HG03135 (cell line): Measurements from ENCODE around the gene VCL.
"Not testable (repeated sequence)": the region's sequence is repeated elsewhere in the genome, so short reads cannot be mapped to it uniquely, and the experiment has no call there.

Experiments
- ATAC-seq: cut with Tn5 transposase; IDR thresholded peaks from one replicate; pipeline ENCODE4 v1.9.1; 2021; ENCODE audit warnings: mild to moderate bottlenecking, moderate library complexity; ENCODE audit not compliant: unreplicated experiment

VCL gene

DNA sequence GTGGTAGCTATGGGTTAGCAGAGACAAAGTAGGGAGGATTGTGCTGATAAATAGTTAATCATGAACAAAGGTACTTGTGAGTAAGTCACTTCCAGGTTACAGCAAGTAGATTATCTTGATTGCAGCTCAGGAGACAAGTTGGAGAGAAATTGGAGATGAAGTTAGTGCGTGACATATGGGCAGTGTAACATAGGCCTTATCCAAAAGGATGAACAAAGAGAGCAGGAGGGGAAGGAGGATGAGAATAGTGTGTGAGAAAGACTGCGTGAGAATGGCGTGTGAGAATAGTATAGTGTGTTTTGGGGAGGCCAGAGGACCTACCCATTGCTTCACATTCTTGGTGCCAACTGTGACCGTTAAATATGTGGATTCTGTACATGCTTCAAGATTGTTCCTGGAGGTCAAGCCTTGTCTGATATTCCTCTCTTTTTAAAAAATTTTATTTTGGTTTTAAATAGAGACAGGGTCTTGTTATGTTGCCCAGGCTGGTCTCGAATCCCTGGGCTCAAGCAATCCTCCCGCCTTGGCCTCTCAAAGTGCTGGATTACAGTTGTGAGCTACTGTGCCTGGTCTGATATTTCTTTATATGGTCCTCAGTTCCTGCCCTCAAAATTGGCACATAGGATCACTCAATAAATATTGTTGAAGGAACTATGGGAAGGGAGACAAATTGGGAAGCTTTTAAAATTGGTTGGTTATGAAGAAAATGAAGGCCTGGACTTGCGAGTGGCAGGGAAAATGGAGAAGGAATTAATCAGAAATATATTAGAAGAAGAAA lies 3.2 kb downstream of the VCL start:
- no peak for ATAC-seq

DNA sequence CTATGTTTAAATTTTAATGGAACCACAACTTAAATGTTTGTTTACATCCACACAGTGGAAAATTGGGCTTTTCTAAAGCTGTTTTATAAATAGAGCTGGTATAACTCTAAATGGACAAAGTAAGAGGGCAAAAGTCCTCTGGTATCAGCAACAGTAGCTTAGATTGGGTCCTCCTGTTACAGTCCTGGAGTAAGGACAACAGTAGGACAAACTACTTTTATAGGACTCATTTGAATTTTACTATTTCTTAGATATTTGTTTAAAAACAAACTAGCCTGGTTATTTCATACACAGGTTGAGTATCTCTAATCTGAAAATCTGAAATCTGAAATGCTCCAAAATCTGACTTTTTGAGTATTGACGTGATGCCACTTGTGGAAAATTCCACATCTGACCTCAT lies 8.4 kb downstream of the VCL start:
- no peak for ATAC-seq

DNA sequence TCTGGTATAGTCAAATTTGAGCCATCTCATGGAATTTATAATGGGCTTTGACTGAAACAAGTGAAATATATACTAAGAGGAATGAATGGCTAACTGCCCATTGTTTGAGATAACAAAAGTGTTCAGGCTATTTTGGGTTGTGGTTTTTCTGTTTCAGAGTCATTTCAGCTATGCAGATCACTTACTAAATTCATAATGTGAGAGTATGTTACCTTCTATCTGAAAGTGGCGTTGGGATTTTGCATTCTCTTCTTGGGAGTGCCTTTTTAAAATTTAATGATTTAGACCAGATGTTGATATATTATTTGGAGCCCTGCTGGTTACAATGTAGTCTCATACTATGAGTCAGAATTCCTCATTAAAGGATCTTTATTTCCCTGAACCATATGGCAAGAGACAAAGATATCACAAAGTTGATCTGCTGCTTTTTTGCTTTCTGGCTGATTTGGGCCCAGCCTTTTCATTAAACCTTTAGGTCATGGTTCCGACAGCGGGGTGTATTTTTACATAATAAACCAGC lies 10.4 kb downstream of the VCL start:
- peak; percentile 69 for ATAC-seq

- ATAC-seq = no peak
Measured at GRCh38 chr10:74011017-74011416, 13.1 kb downstream of the VCL start.

GRCh38 chr10:74011770-74012169 lies 13.9 kb downstream of the VCL start:
- no peak for ATAC-seq

- ATAC-seq = no peak
Measured at GRCh38 chr10:74012480-74012879, 14.6 kb downstream of the VCL start.

GRCh38 chr10:74013004-74013403 lies 15.1 kb downstream of the VCL start:
- no peak for ATAC-seq

- not testable (repeated sequence) for ATAC-seq
Measured at GRCh38 chr10:74014574-74014973, 16.7 kb downstream of the VCL start.

GRCh38 chr10:74018241-74018640 lies 20.3 kb downstream of the VCL start:
- ATAC-seq = no peak

DNA sequence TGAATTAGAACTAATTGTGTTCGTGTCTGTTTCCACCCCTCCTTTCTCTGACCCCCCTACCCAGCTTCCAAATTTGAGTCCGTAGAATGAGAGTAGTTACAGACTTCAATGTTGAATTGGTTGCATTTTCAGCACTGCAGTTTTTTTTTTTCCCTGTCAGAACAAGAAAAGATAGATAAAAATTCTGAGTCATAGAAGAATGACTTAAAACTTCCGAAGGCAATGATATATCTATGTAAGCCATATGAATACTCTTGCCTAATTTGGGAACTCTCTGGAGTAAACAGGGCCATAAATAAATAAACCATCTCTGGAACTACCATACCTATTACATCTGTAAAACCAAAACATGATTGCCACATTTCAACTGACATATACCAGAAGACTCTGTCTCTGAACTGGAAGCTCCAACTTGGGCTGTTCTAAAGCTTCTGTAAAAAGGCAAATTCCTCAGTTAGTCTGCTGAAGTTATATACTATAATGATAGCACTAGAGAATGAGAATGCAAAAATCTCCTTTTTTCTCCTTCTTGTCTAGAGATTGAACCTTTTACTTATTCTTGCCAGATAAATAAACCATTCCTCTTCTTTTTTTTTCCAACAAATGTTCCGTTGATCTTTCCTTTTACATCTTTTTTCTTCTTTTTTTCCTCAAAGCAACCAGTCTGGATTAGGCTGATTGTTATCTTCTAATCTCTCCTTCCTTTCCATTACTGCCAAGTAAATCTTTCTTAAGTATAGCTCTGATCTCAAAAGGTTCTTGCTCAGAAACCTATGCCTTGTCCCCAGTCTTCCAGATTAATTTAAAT lies 23.5 kb downstream of the VCL start:
- ATAC-seq = no peak

GRCh38 chr10:74022926-74023629 lies 25.2 kb downstream of the VCL start:
- no peak for ATAC-seq

- ATAC-seq = no peak
Measured at GRCh38 chr10:74024600-74024999, 26.7 kb downstream of the VCL start.

DNA sequence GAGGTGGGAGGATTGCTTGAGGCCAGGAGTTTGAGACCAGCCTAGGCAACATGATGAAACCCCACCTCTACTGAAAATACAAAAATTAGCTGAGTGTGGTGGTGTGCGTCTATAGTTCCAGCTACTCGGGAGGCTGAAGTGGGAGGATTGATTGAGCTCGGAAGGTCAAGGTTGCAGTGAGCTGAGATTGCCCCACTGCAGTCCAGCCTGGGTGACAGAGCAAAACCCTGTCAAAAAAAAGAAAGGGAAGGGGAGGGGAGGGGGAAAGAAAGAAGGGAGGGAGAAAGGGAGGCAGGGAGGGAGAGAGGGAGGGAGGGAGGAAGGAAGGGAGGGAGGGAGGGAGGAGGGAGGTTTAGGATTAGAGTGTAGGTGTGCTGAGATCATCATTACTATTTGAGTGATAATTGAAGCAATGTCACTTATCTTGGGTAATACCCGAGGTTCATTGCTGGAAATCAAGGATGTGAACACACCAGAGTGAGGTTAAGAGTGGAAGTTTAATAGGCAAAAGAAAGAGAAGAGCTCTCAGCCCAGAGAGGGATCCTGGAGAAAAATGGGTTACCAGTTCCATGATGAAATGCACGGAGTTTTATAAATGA lies 27.6 kb downstream of the VCL start:
- ATAC-seq = no peak

GRCh38 chr10:74026428-74027015 lies 28.6 kb downstream of the VCL start:
- no peak for ATAC-seq

DNA sequence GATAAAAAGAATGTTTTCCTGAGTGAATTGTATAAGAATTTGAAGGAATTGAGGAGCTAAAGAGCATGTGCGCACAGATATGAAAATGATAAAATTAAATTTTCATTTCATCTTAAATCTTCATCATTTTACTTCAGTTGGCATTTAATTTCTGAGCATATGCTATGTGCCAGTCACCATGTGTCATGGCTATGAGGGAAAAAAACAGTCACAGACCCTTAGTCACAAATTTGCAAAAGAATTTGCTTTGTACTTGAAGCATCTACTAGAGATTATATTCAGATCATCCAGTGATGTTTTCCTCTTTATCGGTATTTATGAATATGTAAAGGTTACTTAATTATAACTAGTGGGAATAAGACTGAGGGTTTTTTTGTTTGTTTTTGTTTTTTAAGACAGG lies 29.8 kb downstream of the VCL start:
- ATAC-seq = no peak

GRCh38 chr10:74029943-74030342 lies 32.0 kb downstream of the VCL start:
- ATAC-seq = no peak

- not testable (repeated sequence) for ATAC-seq
Measured at GRCh38 chr10:74032208-74032607, 34.3 kb downstream of the VCL start.

- no peak for ATAC-seq
Measured at GRCh38 chr10:74032900-74033655, 35.2 kb downstream of the VCL start.

DNA sequence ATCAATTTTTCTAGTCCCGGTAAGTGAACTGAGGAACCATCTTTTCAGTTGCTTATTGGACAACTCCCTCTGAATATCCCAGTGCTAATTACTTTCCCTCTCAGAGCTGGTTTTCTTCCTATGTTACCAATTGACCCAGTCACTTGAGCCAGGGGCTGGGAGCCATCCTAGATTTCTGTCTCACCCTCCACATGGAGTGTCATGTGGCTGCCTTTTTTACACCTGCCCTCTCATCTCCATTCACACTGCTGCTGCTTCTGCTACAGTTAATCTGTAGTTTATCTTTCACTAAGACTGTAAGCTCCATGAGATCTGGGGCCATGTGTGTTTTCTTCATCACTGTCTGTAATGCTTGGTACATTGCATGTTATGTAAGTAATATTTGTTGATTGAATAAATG lies 35.8 kb downstream of the VCL start:
- ATAC-seq = no peak

DNA sequence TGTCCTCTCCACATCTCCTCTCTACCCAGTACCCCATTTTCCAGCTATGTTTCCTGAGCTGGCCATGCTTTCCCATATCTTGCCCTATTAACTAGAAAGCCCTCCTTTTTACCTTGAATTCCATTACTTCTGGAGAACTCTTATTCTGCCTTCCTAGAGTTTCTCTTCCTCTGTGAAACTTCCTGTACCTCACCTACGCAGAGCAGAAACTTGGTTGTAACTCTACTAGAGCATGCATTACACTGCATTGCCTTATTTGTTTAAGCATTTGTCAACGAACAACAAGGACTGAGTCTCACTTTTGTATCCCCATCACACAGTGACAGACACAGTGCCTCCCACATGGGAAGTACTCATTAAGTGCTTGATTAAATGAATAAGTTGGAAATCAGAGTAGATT lies 36.4 kb downstream of the VCL start:
- ATAC-seq = no peak
